ENCODE results near the gene PCSK4. TPM values are rescaled to one million over a fixed set of nuclear protein-coding genes. Genes with fewer than 3 reads are reported as not detected.

The PCSK4 gene
- total and polyA plus RNA-seq, 2 of the 13 experiments (the other 11 are each of a cell fraction or from before 2014, with no cell fraction given) = 2.0 to 2.7 TPM

DNA sequence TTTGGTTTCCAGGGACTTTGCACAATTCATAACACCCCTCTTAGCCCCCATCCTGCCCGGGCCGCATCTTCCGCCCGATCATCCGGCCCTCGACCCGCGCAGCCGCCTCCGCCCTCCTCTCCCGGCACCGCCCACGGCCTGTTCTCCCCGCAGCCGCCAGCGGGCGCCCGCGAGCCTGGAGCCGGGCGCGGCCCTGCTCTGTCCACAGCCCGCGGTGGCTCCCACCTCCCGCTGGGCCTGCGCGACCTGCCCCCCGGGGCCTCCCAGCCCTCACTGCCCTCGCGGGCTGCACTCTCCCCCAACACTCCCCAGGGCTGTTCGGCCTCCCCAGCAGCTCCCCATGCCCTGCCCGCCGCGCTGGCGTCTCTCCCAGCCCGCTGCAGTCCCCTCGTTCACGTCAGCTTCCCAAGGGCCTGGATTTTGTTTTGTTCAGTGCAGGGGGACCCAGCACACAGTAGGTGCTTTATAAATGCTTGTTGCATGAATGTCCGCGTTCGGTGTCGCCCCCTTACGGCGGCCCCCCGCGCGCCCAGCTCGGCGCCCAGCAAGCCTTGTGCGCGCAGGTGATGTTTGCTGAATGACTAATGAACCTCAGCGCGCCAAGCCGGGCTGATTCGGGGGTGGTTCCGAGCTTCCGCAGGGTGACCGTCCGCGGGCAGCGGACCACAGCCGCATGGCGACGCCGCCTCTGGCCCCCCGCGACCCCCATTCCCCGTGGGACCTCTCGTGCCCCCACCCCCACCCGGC lies 44.8 kb downstream of the PCSK4 start (continued):
- TF ChIP-seq, protein P1, sequence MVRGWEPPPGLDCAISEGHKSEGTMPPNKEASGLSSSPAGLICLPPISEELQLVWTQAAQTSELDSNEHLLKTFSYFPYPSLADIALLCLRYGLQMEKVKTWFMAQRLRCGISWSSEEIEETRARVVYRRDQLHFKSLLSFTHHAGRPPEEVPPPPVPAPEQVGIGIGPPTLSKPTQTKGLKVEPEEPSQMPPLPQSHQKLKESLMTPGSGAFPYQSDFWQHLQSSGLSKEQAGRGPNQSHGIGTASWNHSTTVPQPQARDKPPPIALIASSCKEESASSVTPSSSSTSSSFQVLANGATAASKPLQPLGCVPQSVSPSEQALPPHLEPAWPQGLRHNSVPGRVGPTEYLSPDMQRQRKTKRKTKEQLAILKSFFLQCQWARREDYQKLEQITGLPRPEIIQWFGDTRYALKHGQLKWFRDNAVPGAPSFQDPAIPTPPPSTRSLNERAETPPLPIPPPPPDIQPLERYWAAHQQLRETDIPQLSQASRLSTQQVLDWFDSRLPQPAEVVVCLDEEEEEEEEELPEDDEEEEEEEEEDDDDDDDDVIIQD (CRISPR knock-in tag; IDR thresholded peaks at IDR 0.05; ENCODE audit: low read depth) = no peak
- TF ChIP-seq HNRNPH1 (optimal IDR thresholded peaks at IDR 0.05; ENCODE audit: low read depth, low read length) (no peak), ZNF564 (CRISPR knock-in tag; IDR thresholded peaks at IDR 0.05) (0 out of 2 replicates have a peak, but pooled peaks have one; percentile 39), ZNF703 (CRISPR knock-in tag; IDR thresholded peaks at IDR 0.05; ENCODE audit: borderline replicate concordance) (no peak), DR1 (CRISPR knock-in tag; IDR thresholded peaks at IDR 0.05) (no peak), ZNF546 (CRISPR knock-in tag; conservative IDR thresholded peaks at IDR 0.05) (no peak), PHB2 (IDR thresholded peaks at IDR 0.05; ENCODE audit: partially characterized antibody) (no peak), ETV6 (CRISPR knock-in tag; conservative IDR thresholded peaks at IDR 0.05) (no peak; the same call in 1 of the 2 replicates), HDAC6 (IDR thresholded peaks at IDR 0.05; ENCODE audit: low read depth, low read length) (no peak), TBX2 (CRISPR knock-in tag; IDR thresholded peaks at IDR 0.05; ENCODE audit: borderline replicate concordance) (peak; percentile 57; the same call in 1 of the 2 replicates), ZNF431 (CRISPR knock-in tag; IDR thresholded peaks at IDR 0.05; ENCODE audit: borderline replicate concordance, low read depth) (no peak; the same call in 1 of the 2 replicates), ZNF569 (CRISPR knock-in tag; IDR thresholded peaks at IDR 0.05; ENCODE audit: borderline replicate concordance) (no peak), HNRNPL (IDR thresholded peaks at IDR 0.05; ENCODE audit: low read depth, low read length) (no peak), CBFB (CRISPR knock-in tag; IDR thresholded peaks at IDR 0.05) (no peak), ATRX (CRISPR knock-in tag; IDR thresholded peaks at IDR 0.05; ENCODE audit: borderline replicate concordance) (no peak), ZFP36 (IDR thresholded peaks at IDR 0.05; ENCODE audit: borderline replicate concordance, low read depth, low read length, partially characterized antibody) (no peak), DNMT3B (CRISPR knock-in tag; conservative IDR thresholded peaks at IDR 0.05) (no peak)
- TF ChIP-seq, protein P2, sequence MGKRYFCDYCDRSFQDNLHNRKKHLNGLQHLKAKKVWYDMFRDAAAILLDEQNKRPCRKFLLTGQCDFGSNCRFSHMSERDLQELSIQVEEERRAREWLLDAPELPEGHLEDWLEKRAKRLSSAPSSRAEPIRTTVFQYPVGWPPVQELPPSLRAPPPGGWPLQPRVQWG (CRISPR knock-in tag; IDR thresholded peaks at IDR 0.05; ENCODE audit: borderline replicate concordance, low read depth) = no peak
- TF ChIP-seq, protein P3, sequence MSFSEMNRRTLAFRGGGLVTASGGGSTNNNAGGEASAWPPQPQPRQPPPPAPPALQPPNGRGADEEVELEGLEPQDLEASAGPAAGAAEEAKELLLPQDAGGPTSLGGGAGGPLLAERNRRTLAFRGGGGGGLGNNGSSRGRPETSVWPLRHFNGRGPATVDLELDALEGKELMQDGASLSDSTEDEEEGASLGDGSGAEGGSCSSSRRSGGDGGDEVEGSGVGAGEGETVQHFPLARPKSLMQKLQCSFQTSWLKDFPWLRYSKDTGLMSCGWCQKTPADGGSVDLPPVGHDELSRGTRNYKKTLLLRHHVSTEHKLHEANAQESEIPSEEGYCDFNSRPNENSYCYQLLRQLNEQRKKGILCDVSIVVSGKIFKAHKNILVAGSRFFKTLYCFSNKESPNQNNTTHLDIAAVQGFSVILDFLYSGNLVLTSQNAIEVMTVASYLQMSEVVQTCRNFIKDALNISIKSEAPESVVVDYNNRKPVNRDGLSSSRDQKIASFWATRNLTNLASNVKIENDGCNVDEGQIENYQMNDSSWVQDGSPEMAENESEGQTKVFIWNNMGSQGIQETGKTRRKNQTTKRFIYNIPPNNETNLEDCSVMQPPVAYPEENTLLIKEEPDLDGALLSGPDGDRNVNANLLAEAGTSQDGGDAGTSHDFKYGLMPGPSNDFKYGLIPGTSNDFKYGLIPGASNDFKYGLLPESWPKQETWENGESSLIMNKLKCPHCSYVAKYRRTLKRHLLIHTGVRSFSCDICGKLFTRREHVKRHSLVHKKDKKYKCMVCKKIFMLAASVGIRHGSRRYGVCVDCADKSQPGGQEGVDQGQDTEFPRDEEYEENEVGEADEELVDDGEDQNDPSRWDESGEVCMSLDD (CRISPR knock-in tag; IDR thresholded peaks at IDR 0.05; ENCODE audit: borderline replicate concordance) = no peak
- TF ChIP-seq, protein P4, sequence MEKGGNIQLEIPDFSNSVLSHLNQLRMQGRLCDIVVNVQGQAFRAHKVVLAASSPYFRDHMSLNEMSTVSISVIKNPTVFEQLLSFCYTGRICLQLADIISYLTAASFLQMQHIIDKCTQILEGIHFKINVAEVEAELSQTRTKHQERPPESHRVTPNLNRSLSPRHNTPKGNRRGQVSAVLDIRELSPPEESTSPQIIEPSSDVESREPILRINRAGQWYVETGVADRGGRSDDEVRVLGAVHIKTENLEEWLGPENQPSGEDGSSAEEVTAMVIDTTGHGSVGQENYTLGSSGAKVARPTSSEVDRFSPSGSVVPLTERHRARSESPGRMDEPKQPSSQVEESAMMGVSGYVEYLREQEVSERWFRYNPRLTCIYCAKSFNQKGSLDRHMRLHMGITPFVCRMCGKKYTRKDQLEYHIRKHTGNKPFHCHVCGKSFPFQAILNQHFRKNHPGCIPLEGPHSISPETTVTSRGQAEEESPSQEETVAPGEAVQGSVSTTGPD (CRISPR knock-in tag; IDR thresholded peaks at IDR 0.05) = no peak
- TF ChIP-seq, protein P5, sequence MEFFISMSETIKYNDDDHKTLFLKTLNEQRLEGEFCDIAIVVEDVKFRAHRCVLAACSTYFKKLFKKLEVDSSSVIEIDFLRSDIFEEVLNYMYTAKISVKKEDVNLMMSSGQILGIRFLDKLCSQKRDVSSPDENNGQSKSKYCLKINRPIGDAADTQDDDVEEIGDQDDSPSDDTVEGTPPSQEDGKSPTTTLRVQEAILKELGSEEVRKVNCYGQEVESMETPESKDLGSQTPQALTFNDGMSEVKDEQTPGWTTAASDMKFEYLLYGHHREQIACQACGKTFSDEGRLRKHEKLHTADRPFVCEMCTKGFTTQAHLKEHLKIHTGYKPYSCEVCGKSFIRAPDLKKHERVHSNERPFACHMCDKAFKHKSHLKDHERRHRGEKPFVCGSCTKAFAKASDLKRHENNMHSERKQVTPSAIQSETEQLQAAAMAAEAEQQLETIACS (CRISPR knock-in tag; IDR thresholded peaks at IDR 0.05) = peak; percentile 69; the same call in 1 of the 2 replicates

Data from HepG2 (cell line).